ENCODE results near the gene KCNF1.

The KCNF1 gene

DNA sequence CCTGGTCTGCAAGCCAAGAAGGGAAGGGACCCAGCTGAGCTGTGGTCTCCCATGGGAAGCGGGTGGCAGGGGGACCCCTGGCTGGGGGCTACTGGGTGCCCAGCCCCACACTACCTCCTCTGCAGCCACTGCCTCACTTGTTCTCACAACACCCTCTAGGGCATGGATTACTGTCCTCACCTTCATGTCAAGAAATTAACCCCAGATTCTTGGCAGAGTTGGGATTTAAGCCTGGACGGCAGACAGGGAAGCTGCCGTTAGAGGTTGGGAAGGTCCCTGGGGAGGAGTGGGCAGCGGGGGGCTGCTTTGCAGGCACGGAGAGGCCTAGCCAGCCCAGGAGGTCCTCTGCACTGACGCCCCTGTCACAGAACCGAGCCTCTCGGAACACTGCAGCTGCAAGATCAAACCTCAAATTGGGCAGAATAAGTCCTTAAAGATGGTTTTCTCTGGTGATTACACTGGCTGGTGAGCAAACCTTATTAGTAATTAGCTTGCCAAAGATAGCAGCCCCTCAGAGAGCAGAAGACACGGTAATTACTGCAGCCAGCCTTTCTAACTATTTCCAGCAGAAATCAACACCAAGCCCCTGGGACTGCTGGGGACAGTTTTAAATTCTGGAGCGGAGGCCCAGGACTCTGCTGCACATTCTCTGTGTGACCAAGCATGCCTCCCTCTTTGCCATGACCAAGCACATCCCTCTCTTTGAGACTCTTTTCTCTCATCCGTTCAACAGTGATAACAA lies 35.9 kb downstream of the KCNF1 start:
- DNase-seq: no peak

DNA sequence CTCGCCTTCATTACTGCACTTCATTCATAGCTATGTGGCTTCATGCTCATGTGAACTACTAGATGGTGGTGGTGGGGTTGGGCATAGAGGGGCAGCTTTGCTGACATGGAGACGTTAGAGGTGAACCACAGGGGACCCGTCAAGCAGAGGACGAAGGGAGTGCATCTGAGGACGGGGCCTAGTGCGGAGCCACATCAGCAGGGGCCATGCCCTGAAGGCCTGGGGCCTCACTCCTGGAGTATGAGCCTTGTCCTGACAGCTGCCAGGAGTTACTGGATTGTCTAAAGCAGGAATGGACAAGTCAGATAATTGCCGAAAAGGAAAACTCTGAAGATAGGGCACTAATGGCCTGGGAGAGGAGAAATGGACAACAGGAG lies 36.4 kb downstream of the KCNF1 start:
- no peak for DNase-seq

DNA sequence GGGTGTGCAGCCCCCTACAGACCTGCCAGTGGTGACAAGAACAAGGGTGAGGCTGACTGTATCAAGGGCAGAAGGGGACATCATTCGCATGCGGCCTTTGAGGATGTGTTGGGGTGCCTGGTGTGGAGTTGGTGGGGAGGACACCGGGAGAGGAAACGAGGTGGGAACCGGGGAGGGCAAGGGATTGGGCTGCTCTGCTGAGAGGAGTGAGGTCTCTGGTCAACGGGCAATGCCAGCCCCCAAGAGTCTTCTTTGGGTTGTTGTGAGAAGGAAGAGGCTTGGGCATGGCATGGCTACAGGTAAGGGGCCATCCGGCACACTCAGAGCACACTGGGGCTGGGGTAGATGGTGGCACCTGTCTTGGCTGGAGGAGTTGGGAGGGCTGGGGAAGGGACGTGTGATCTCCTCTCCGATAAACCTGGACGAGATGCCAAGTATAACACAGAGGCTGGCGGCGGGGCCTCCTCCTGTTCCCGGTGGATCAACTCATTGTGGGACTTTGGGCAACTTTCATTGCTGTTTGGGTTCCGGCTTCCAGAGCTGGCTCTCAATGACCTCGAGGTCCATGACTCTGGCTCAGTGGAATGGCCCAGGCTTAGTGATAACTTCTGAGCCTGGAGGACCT lies 37.0 kb downstream of the KCNF1 start:
- no peak for DNase-seq

DNA sequence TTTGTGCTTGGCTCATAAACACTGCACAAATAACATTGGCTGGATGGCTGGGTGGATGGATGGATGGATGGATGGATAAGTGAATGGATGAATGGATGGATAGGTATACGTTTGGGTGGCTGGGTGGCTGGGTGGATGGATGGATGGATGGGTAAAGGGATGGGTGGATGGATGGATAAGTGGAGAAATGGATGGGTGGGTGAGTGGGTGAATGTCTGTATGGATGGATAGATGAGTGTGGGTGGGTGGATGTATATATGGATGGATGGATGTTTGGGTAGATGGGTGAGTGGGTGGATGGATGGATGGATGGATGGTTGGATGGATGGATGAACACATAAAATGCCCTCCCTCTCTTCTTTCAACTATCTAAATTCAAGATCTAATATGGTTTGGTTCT lies 38.1 kb downstream of the KCNF1 start:
- no peak for DNase-seq

DNA sequence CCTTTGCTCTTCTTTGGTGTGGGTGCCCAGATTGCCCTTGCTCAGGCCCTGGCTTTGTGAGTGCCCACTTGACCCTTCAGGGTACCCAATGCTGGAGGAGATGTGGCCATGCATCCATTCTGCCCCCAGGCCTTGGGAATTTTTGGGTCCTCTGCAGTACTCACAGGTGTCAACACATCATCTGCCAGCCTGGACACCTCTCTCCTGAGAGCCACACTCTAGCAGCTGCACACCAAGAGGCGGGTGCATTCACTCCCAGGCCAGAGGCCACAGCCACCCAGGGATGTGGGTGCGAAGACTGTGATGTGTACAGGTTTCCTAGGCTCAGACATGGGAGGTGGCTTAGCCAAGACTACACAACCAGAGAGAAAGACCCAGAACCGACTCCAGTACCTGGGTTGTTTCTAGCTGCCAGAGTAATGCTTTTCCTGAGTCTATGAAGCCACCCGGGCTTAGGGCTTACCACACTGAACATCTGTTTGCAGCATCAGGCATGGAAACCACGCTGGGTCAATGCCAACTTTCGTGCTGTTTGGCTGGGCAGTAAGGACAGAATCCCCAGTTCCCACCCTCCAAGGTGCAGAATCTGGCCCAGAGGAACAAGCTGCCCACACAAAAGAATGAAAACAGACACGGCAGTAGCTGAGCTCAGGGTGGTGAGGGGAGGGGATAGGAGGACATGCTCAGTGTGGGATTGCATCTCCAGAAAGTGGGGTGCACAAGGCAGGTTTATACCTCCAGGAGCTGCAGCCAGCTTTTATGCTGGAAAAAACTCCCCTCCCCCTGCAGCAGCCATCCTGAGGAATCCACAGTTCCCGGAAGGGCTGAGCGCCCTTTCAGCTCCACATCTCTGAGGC lies 40.1 kb downstream of the KCNF1 start:
- DNase-seq: no peak

DNA sequence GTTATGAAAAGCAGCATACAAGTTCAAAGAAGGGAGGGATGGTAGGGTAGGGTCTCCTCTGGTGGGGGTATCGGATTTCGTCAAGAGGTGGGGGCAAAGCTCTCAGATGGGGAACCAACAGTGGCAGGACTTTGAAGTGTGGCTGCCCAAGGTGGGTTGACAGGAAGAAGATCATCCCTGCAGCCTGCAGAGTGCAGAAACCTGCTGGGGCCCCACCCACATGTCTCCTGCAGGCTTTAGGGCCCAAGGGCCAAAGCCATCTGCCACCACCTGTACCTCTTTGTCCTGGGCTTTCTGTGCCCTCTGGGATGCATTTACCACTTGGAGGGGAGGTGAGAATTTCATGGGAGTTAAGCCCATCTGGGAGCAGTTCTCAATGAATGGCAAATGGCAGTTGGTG lies 42.7 kb downstream of the KCNF1 start:
- no peak for DNase-seq

DNA sequence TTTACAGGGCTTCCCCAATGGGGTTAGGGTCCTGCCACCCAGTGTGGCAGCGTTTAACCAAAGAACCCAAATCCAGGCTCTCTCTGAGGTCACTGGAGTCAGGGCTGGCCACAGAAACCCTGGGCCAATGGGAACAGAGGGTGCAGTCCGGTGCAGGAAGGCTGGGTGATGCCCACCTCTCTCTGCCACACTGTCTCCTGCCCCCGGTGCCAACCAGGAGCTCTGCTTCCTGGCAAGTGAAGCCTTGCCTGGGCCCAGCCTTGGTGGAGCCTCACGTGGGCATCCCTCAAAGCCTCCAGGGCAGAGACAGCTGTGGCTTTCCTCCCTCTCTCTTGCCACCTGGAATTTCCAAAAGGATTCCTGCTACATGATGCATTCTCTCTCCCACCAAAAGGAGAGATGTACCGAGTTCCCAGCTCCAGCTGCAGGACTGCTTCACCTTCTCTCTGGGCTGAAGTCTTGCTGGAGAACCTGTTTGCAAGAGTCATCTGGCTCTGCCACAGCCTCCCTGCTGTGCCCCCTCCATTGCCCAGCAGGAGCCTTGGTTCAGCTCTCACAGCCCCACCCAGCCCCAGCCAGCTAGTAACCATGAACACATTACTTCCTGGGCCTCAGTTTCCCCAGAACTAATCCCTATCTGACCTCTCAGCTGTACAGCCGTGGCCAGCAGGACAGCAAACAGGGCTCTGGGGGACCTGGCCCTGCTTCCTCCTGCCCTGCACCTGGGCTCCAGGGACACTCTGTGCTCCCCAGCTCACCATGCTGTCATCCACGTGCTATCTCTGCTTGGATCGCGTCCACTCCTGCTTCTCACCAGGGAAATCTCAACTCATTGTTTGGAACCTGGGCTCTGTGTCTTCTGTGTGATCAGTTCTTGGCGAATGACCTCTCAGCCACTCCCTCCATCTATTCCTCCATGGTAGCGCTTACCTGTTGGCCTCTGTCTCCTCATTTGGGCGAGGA lies 43.4 kb downstream of the KCNF1 start:
- no peak for DNase-seq

DNA sequence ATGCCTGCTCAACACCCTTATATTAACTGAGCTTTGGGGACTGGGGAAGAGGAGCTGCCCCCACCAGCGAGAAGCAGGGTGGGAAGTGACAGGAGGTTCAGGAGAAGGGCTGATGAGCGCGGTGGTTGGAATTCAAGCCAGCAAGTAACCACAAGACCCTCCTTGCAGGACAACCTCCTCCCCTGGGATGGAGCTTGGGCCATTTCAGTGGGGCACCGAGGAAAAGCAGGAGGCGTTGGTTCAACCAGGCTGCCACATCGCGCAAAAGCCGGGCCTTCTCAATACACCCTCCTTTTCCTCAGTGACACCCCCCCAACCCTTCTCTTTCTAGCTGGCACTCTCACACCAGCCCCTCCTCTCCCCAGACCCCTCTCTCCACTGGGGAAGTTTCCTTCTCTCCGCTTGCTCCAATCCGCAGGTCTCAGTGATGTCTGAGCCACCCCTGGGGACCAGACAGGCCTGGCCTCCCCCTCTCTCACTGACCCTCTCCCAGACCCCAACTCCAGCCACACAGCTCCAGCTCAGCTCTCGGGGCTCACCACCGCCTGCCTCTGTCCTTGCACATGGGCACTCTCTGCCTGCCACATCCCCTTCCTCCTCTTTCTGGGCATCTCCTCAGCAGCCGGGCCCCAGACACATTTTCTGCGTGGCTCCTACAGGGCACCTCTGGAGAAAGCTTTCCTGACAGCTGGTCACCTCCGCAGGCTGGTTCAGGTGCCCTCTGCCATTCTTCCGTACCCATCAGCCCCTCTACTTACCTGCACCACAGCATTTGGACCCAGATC lies 44.5 kb downstream of the KCNF1 start:
- DNase-seq: no peak

DNA sequence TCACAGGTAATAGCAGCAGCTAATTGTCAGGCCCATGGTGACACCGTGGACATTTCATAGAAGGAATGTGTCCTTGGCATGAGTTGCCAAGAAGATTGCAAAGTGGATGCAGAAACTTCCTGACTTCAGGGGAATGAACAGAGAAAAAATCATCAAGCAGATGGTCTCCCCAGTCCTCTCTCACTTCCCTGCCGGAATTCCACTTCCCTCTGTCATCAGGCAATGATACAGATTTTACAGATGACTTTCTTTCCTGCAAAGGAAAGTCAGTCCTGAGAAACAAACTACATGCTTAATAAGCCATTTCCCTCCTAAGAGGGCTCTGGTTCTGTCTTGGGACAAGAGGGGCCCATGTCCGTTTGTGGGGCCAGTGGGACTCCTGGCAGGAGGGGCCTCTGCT lies 45.7 kb downstream of the KCNF1 start:
- no peak for DNase-seq

DNA sequence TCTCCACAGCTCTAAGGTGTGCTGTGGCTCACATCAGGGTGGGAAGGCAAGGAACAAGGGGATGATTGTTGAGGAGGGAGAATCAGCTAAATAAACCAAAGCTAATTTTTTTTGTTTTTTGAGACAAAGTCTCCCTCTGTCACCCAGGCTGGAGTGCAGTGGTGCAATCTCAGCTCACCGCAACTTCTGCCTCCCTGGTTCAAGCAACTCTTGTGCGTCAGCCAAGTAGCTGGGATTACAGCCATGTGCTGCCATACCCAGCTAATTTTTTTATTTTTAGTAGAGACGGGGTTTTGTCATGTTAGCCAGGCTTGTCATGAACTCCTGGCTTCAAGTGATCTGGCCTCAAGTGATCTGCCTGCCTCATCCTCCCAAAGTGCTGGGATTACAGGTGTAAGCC lies 46.7 kb downstream of the KCNF1 start:
- peak in 1 of 3 donors; percentile 17 for DNase-seq

DNA sequence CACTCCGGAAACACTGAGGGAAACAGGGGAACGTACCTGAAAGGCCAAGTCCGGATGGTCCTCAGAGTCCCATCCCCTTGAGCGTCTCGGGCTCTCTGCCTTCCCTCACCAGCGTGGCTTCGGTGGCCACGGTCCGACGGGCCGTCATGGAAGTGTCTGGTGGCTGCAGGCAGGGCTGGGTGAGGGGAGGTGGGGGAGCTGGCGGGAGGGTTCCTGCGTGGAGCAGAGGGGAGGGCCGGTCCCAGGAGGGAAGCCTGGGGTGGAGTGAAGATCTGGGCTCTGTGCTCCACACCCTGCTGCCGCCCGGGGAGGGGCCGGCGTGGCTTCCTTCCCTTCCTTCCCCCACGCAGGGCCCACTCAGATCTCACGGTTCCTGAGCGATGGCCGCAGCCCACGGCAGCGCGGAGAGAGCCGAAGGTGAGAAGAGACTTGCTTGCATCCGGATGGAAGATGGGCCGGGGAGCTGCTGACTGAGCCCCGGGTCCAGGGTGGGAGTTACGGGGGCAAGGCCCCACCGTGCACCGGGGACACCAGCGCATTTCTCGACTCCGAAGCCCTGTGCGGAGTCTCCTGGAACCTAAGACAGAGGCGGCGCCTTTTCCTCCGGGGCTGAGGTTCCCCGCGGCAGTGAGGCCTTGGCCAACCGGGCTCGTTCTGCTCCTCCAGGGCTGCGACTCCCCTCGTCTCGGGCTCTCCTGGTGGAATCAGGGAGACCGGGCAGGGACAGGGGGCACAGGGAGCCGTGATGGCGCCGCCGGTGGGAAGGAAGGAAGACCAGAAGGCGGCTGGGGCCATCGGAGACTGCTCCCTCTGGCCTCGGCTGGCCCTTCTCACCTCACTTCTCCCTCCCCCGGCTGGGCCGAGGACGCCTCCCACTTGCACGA lies 49.1 kb downstream of the KCNF1 start:
- DNase-seq: no peak

DNA sequence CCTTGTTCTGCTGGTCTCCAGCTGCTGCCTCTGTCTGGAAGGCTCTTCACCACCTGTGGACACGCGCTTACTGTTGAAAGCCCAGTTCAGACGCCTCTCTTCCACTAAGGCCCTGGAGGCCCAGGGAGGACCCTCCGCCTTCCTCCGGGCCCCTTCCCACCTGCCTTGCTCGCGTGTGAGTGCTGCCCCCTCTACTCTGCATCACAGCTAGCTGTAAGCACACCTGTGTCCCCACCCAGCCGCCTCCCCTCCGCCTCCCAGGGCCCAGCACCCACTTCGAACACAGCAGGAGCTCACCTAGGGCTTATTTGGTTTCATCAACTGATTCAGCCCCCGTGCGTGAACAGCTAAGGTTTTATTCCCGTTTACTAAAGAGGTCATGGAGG lies 49.7 kb downstream of the KCNF1 start:
- DNase-seq: no peak

DNA sequence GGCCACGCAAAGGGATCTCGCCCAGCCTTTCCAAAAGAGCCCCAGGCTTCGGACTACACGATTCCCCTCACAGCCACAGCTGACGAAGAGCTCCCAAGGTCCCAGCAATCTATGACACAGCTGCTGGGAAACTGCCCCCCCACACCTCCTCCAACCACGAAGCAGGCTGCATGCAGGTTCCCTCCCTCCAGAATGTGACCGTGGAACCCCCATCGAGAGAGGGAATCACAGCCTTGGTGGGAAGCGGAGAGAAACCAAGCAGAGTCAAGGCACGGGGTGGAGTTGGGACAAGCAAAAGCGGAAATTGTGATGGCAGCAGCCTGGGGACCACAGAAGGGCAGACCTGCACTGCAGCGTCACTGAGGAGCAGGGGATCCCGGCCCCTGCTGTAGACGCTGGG lies 50.3 kb downstream of the KCNF1 start:
- no peak for DNase-seq

DNA sequence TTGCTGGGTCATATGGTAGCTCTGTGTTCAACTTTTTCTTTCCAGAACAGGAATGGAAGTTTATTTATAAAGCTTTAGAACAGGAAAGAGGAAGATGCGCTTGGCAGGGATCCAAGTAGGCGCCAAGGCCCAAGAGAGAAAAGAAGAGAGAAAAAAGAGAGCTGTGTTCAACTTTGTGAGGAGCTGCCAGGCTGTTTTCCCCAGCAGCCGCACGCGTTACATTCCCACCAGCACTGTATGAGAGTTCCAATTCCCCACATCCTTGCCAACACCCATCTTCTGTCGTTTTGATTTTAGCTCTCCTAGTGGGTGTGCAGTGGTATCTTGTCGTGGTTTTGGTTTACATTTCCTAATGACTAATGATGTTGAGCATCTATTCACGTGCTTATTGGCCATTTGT lies 51.4 kb downstream of the KCNF1 start:
- DNase-seq: peak; percentile 52 to 65 (median 53)
